ENCODE measurements around the gene RTCB. TPM values are rescaled to one million over a fixed set of nuclear protein-coding genes. Genes with fewer than 3 reads are reported as not detected.

RTCB gene
- total RNA-seq, 1 experiment from 2014 or later: 50.9 TPM

DNA sequence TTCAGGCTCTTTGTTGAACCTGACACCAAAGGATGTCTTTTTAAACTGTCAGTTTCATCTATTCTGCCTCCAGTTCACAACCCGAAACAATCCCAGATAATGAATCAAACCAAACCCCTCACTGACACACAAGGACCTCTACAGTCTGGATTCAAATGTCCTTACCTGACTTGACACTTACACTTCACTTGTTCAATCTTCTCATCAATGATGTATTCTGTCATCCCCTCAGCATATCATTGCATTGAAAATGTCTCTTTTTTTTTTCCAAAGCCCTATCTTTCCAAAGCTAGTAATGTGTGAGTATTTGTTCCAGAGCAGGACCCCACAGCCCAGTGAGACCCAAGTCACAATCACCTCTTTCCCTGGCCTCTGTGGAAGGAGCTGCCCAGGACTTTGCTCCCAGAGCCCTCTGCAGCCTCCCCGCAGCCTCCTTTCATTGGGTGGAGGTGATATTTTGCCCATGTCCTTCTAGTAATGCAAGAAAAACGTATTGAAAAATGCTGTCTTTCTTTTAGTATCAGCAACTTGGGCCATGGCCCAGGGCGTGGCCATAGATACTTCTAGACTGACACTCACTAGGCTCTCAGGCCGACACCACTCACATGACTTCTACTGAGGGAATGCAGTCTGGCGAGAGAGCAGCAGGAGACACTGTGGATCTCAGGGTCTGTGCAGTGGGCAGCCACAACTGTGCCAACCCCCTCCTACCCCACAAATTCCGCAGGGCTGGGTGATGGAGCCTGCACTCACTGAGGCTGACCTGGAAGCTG, 36.2 kb downstream of the RTCB start:
- Histone ChIP-seq H3K4me1 (ENCODE audit: control insufficient read depth in 1 of 2, insufficient read depth in 2 of 2, low read length in 2 of 2) (no peaks in the 10 kb centered on the region; a peak in 1 of 4 replicates), H3K4me2 (ENCODE audit: low read length) (no peak overlapping the region), H3K4me3 (replicated peaks in 1 of 2; ENCODE audit: low read depth in 1 of 2, low read length in 2 of 2) (no peak overlapping the region), H3K79me2 (ENCODE audit: insufficient read depth, low read length) (no peaks in the 10 kb centered on the region), H2AFZ (ENCODE audit: low read depth, low read length, poor library complexity, severe bottlenecking) (no peak overlapping the region), H3K9me2 (ENCODE audit: insufficient read depth) (no peaks in the 10 kb centered on the region), H3K9ac (ENCODE audit: low read length) (no peak overlapping the region), H3K27me3 (ENCODE audit: insufficient read depth, low read length) (no peaks in the 10 kb centered on the region), H3K9me3 (ENCODE audit: control insufficient read depth in 1 of 2, insufficient read depth in 1 of 2, low read depth in 1 of 2, low read length in 2 of 2) (no peaks in the 10 kb centered on the region), H4K20me1 (ENCODE audit: insufficient read depth) (no peaks in the 10 kb centered on the region), H3K27ac (ENCODE audit: low read depth, low read length) (no peak overlapping the region), H3K36me3 (ENCODE audit: control insufficient read depth in 1 of 2, insufficient read depth in 2 of 2, low read length in 2 of 2) (no peaks in the 10 kb centered on the region)
- no peak for TF ChIP-seq EZH2phosphoT487 (IDR thresholded peaks at IDR 0.05; ENCODE audit: borderline replicate concordance)
- no peak for TF ChIP-seq FOSL1 (IDR thresholded peaks at IDR 0.05; ENCODE audit: low read depth)
- no TSS peak for BruUV-seq (replicated peaks)
- ATAC-seq (no peak), DNase-seq (ENCODE audit: low read depth, low spot score) (no peak)
- POLR2A ChIA-PET: no interaction called here
- intact Hi-C loops (cut with micrococcal nuclease): loop anchor here (10.0 kb wide), 1 partner anchor 171 kb away; the partner anchor contains the start of gene RFPL2
- RAD21 ChIA-PET (ENCODE audit: low non-redundant PET in 1 of 2, low total read pairs in 2 of 2, uncharacterized antibody in 2 of 2, unreplicated experiment in 2 of 2): no interaction called here
- CTCF ChIA-PET: interaction anchor here (1.1 to 1.2 kb wide), 2 partner anchors 272 to 399 kb away, joined by 3 read pairs; no protein-coding TSS in a partner anchor

DNA sequence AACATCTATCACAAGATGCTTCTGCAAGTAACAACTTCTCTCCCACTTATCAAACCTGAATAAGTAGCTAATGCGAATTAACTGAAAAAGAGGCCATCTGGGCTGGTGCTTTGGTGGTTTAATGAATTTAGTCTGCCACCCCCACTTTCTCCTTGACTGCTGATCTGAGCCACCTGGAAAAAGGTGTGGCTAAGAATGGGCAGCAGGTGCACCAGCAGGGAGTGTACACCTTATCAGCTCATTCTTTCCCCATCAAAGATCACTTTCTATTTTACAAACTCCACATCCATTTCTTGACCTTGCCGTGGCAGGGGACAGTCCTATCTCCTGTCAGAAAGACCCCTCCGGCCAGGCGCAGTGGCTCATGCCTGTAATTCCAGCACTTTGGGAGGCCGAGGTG, 47.8 kb downstream of the RTCB start:
- POLR2A ChIA-PET: no interaction called here
- BruUV-seq (replicated peaks): no TSS peak

More for the DNA sequence above, 47.8 kb downstream of the RTCB start:
- CTCF ChIA-PET: interaction anchor here (0.6 kb wide), 1 partner anchor 110 kb away, joined by 3 read pairs; no protein-coding TSS in a partner anchor
- Histone ChIP-seq H3K4me1 (ENCODE audit: control insufficient read depth in 1 of 2, insufficient read depth in 2 of 2, low read length in 2 of 2) (no peaks in the 10 kb centered on the region), H3K27ac (ENCODE audit: low read depth, low read length) (no peak overlapping the region), H3K27me3 (ENCODE audit: insufficient read depth, low read length) (peaks cover 9% of the 10 kb centered on the region), H3K9me3 (ENCODE audit: control insufficient read depth in 1 of 2, insufficient read depth in 1 of 2, low read depth in 1 of 2, low read length in 2 of 2) (no peaks in the 10 kb centered on the region), H3K4me2 (ENCODE audit: low read length) (no peak overlapping the region), H3K9me2 (ENCODE audit: insufficient read depth) (no peaks in the 10 kb centered on the region), H3K9ac (ENCODE audit: low read length) (no peak overlapping the region), H3K36me3 (ENCODE audit: control insufficient read depth in 1 of 2, insufficient read depth in 2 of 2, low read length in 2 of 2) (no peaks in the 10 kb centered on the region), H3K79me2 (ENCODE audit: insufficient read depth, low read length) (no peaks in the 10 kb centered on the region), H4K20me1 (ENCODE audit: insufficient read depth) (no peaks in the 10 kb centered on the region), H3K4me3 (replicated peaks in 1 of 2; ENCODE audit: low read depth in 1 of 2, low read length in 2 of 2) (no peak overlapping the region), H2AFZ (ENCODE audit: low read depth, low read length, poor library complexity, severe bottlenecking) (no peak overlapping the region)
- ATAC-seq (no peak), DNase-seq (ENCODE audit: low read depth, low spot score) (no peak)
- RAD21 ChIA-PET (ENCODE audit: low non-redundant PET in 1 of 2, low total read pairs in 2 of 2, uncharacterized antibody in 2 of 2, unreplicated experiment in 2 of 2): no interaction called here
- intact Hi-C loops (cut with micrococcal nuclease): no loop called here
- TF ChIP-seq ZNF274 (IDR thresholded peaks at IDR 0.05; ENCODE audit: low read depth, low read length) (no peak), POLR2A (IDR thresholded peaks at IDR 0.05; ENCODE audit: borderline replicate concordance, extremely low read depth, insufficient read depth, insufficient read length) (no peak), ELF1 (IDR thresholded peaks at IDR 0.05; ENCODE audit: borderline replicate concordance, low read depth) (no peak), POLR2AphosphoS5 (IDR thresholded peaks at IDR 0.05; ENCODE audit: low read depth, low read length) (no peak), ZFX (IDR thresholded peaks at IDR 0.05) (no peak), EGR1 (IDR thresholded peaks at IDR 0.05; ENCODE audit: low read depth) (no peak), CEBPB (IDR thresholded peaks at IDR 0.05; ENCODE audit: low read depth) (no peak), RAD21 (IDR thresholded peaks at IDR 0.05; ENCODE audit: low read depth) (no peak), YY1 (IDR thresholded peaks at IDR 0.05; ENCODE audit: extremely low read depth, insufficient replicate concordance, low read depth, low read length) (no peak), JUND (IDR thresholded peaks at IDR 0.05) (no peak), SIN3A (IDR thresholded peaks at IDR 0.05; ENCODE audit: low read depth) (no peak), TCF7L2 (IDR thresholded peaks at IDR 0.05; ENCODE audit: borderline replicate concordance, extremely low read depth, insufficient read depth, insufficient read length) (no peak)
- TF ChIP-seq, protein P1, sequence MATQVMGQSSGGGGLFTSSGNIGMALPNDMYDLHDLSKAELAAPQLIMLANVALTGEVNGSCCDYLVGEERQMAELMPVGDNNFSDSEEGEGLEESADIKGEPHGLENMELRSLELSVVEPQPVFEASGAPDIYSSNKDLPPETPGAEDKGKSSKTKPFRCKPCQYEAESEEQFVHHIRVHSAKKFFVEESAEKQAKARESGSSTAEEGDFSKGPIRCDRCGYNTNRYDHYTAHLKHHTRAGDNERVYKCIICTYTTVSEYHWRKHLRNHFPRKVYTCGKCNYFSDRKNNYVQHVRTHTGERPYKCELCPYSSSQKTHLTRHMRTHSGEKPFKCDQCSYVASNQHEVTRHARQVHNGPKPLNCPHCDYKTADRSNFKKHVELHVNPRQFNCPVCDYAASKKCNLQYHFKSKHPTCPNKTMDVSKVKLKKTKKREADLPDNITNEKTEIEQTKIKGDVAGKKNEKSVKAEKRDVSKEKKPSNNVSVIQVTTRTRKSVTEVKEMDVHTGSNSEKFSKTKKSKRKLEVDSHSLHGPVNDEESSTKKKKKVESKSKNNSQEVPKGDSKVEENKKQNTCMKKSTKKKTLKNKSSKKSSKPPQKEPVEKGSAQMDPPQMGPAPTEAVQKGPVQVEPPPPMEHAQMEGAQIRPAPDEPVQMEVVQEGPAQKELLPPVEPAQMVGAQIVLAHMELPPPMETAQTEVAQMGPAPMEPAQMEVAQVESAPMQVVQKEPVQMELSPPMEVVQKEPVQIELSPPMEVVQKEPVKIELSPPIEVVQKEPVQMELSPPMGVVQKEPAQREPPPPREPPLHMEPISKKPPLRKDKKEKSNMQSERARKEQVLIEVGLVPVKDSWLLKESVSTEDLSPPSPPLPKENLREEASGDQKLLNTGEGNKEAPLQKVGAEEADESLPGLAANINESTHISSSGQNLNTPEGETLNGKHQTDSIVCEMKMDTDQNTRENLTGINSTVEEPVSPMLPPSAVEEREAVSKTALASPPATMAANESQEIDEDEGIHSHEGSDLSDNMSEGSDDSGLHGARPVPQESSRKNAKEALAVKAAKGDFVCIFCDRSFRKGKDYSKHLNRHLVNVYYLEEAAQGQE (IDR thresholded peaks at IDR 0.05; ENCODE audit: low read depth): no peak
- TF ChIP-seq, protein P2, sequence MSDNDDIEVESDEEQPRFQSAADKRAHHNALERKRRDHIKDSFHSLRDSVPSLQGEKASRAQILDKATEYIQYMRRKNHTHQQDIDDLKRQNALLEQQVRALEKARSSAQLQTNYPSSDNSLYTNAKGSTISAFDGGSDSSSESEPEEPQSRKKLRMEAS (IDR thresholded peaks at IDR 0.05): no peak
